GM23248 (cell line): ENCODE data around the gene BAZ2B. TPM values are rescaled to one million over a fixed set of nuclear protein-coding genes. Genes with fewer than 3 reads are reported as not detected.

Experiments
- DNase-seq: peaks from one replicate; pipeline ENCODE4 v3.0.0-alpha.2; 2015
- H2AFZ ChIP-seq: fragments of 200-600 bp; sonication (generic); 2 replicates; pipeline ENCODE4 v1.6.1; 2016; ENCODE audit warnings: antibody characterized with exemption
- H3F3A ChIP-seq: fragments of 200-600 bp; sonication (generic); 2 replicates; pipeline ENCODE4 v1.6.1; 2016; ENCODE audit warnings: mild to moderate bottlenecking, antibody characterized with exemption, mixed run types; ENCODE audit not compliant: insufficient read depth
- H3K27ac ChIP-seq: fragments of 200-600 bp; sonication (generic); 2 replicates; pipeline ENCODE4 v1.5.1; 2016; ENCODE audit warnings: mild to moderate bottlenecking
- H3K27me3 ChIP-seq: fragments of 200-600 bp; sonication (generic); replicated peaks from 2 replicates; pipeline ENCODE4 v1.6.1; 2016; ENCODE audit warnings: mild to moderate bottlenecking; ENCODE audit not compliant: insufficient read depth
- H3K36me3 ChIP-seq: fragments of 200-600 bp; sonication (generic); 2 replicates; pipeline ENCODE4 v1.6.1; 2016; ENCODE audit warnings: low read depth, mild to moderate bottlenecking
- H3K4me1 ChIP-seq: fragments of 200-600 bp; sonication (generic); 2 replicates; pipeline ENCODE4 v1.6.1; 2016; ENCODE audit warnings: mild to moderate bottlenecking; ENCODE audit not compliant: insufficient read depth
- H3K4me2 ChIP-seq: fragments of 200-600 bp; sonication (generic); one replicate; pipeline ENCODE4 v1.6.1; 2016; ENCODE audit warnings: mild to moderate bottlenecking; ENCODE audit not compliant: unreplicated experiment
- H3K4me3 ChIP-seq: fragments of 200-600 bp; sonication (generic); 2 replicates; pipeline ENCODE4 v1.5.1; 2016; ENCODE audit warnings: mild to moderate bottlenecking
- H3K79me2 ChIP-seq: fragments of 200-600 bp; sonication (generic); 2 replicates; pipeline ENCODE4 v1.6.1; 2016; ENCODE audit warnings: mild to moderate bottlenecking; ENCODE audit not compliant: insufficient read depth
- H3K9ac ChIP-seq: fragments of 200-600 bp; sonication (generic); 2 replicates; pipeline ENCODE4 v1.6.1; 2016; ENCODE audit warnings: mild to moderate bottlenecking
- H3K9me2 ChIP-seq: fragments of 200-600 bp; sonication (generic); 2 replicates; pipeline ENCODE4 v1.6.1; 2016; ENCODE audit warnings: mixed run types, mild to moderate bottlenecking, moderate library complexity; ENCODE audit not compliant: insufficient read depth
- H3K9me3 ChIP-seq: fragments of 200-600 bp; sonication (generic); one replicate; pipeline ENCODE4 v1.6.1; 2017; ENCODE audit warnings: low read depth
- H4K20me1 ChIP-seq: fragments of 200-600 bp; sonication (generic); 2 replicates; pipeline ENCODE4 v1.6.0; 2016; ENCODE audit not compliant: insufficient read depth
- EZH2 ChIP-seq: fragments of 200-600 bp; sonication (generic); IDR thresholded peaks from 2 replicates; pipeline ENCODE4 v1.6.1; 2018; ENCODE audit warnings: antibody characterized with exemption, mild to moderate bottlenecking; ENCODE audit not compliant: insufficient read depth, poor library complexity, severe bottlenecking
- EZH2phosphoT487 ChIP-seq: fragments of 200-600 bp; sonication (generic); IDR thresholded peaks from 2 replicates; pipeline ENCODE4 v1.6.1; 2018; ENCODE audit warnings: antibody characterized with exemption, moderate library complexity, mild to moderate bottlenecking, low read depth; ENCODE audit not compliant: insufficient read depth
- WGBS, 2 experiments: methylation state at CpG; one replicate each; pipeline ENCODE4 v1.1.6; 2015 to 2017; ENCODE audit warnings: low lambda C conversion rate in 2 of 2, low coverage in 1 of 2; ENCODE audit errors: missing lambda C conversion rate in 2 of 2; 5-methylcytosine and 5-hydroxymethylcytosine counted together
- in situ Hi-C: fragments of 300-500 bp; cut with MboI; formaldehyde crosslinking; loops from 2 replicates; pipeline ENCODE4 v1.15.0; 2020
- polyA plus RNA-seq: library from polyadenylated mRNA; unstranded; fragments of >200 nt; fragmentation: Nextera tagmentation; extraction: Ambion mirVana; gene quantifications from 2 replicates; pipeline ENCODE4 v1.2.1, GENCODE V29; 2016
- total RNA-seq: library from RNA; depleted of rRNA; stranded (reverse); fragments of >200 nt; shearing (Covaris generic); gene quantifications from 2 replicates; pipeline ENCODE4 v1.2.3, GENCODE V29; 2014

The BAZ2B gene
- total and polyA plus RNA-seq, 2 experiments from 2014 or later = 17.0 to 20.5 TPM

DNA sequence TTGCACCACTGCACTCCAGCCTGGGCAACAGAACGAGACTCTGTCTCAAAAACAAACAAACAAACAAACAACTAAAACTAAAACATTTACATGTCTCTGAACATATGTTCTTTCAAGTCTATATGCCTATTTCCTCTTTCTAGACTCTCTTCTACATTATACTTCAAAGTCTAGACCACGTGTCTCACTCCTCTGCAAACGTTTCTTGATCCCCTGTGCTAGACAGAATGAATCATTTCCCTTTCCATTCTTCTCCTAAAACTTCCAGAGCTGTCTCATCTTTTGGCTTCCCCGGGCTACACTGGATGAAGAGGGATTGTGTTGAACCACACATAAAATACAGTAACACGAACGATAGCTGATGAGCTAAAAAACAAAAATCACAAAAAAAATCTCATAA, 67.1 kb downstream of the BAZ2B start:
- Histone ChIP-seq H3K9me2 (no peaks in the 10 kb centered on the region), H3K36me3 (no peaks in the 10 kb centered on the region), H3K4me3 (no peak overlapping the region), H4K20me1 (no peaks in the 10 kb centered on the region), H3K4me2 (no peak overlapping the region), H3K9me3 (no peaks in the 10 kb centered on the region), H3K9ac (no peak overlapping the region), H3K27me3 (no peaks in the 10 kb centered on the region), H3K27ac (no peak overlapping the region), H2AFZ (no peak overlapping the region), H3K79me2 (no peaks in the 10 kb centered on the region), H3K4me1 (peaks cover 8% of the 10 kb centered on the region; the same call in 1 of the 2 replicates), H3F3A (no peaks in the 10 kb centered on the region)
- in situ Hi-C loops = no loop called here
- TF ChIP-seq EZH2 = no peak
- no peak for TF ChIP-seq EZH2phosphoT487
- peak; percentile 5 for DNase-seq
- 82 to 84% methylated on average over 6 of the region's 6 CpGs for WGBS, 2 experiments

- peaks cover 4% of the 10 kb centered on the region; the same call in 1 of the 2 replicates for H3K4me1 ChIP-seq
- peaks cover 8% of the 10 kb centered on the region for H3K36me3 ChIP-seq
- H3K9ac ChIP-seq = no peak overlapping the region
- in situ Hi-C loops = no loop called here
- TF ChIP-seq EZH2 (no peak), EZH2phosphoT487 (no peak)
- H3K27ac ChIP-seq = no peak overlapping the region
- peaks cover 8% of the 10 kb centered on the region for H3K9me3 ChIP-seq
- H3K4me3 ChIP-seq = no peak overlapping the region
- H4K20me1 ChIP-seq = no peaks in the 10 kb centered on the region
- H2AFZ ChIP-seq = no peak overlapping the region
- no peaks in the 10 kb centered on the region for H3K27me3 ChIP-seq
- H3K79me2 ChIP-seq = no peaks in the 10 kb centered on the region
- no peaks in the 10 kb centered on the region for H3F3A ChIP-seq
- DNase-seq = no peak
- H3K9me2 ChIP-seq = no peaks in the 10 kb centered on the region
- 95 to 98% methylated on average over 3 of the region's 3 CpGs for WGBS, 2 experiments
- no peak overlapping the region for H3K4me2 ChIP-seq
These were observed 69.5 kb downstream of the BAZ2B start for GRCh38 chr2:159546716-159547430.

DNA sequence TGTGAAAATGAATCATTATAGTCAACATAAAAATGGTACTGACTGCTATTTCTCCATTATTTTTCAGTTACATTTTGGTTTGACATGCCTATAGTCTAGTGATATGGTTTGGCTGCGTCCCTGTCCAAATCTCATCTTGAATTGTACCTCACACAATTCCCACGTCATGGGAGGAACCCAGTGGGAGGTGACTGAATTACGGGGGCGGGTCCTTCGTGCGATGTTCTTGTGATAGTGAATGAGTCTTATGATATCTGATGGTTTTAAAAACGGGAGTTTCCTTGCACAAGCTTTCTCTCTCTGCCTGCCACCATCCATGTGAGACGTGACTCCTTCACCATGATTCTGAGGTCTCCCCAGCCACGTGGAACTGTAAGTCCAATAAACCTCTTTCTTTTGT, 70.3 kb downstream of the BAZ2B start:
- no peaks in the 10 kb centered on the region for H3K9me2 ChIP-seq
- no peak for TF ChIP-seq EZH2
- TF ChIP-seq EZH2phosphoT487 = no peak
- H3K4me3 ChIP-seq = no peak overlapping the region
- 0 out of 2 replicates have a peak, but pooled peaks cover 4% of the 10 kb centered on the region for H3K79me2 ChIP-seq
- no peaks in the 10 kb centered on the region for H3K27me3 ChIP-seq
- H3K36me3 ChIP-seq = peaks cover 13% of the 10 kb centered on the region
- H3F3A ChIP-seq = no peaks in the 10 kb centered on the region
- no peak overlapping the region for H3K9ac ChIP-seq
- H2AFZ ChIP-seq = no peak overlapping the region
- H3K4me1 ChIP-seq = no peaks in the 10 kb centered on the region
- H4K20me1 ChIP-seq = no peaks in the 10 kb centered on the region
- no peak overlapping the region for H3K4me2 ChIP-seq
- 73 to 76% methylated on average over 9 of the region's 9 CpGs for WGBS, 2 experiments
- DNase-seq = no peak
- no peak overlapping the region for H3K27ac ChIP-seq
- in situ Hi-C loops = no loop called here
- peaks cover 9% of the 10 kb centered on the region for H3K9me3 ChIP-seq

DNA sequence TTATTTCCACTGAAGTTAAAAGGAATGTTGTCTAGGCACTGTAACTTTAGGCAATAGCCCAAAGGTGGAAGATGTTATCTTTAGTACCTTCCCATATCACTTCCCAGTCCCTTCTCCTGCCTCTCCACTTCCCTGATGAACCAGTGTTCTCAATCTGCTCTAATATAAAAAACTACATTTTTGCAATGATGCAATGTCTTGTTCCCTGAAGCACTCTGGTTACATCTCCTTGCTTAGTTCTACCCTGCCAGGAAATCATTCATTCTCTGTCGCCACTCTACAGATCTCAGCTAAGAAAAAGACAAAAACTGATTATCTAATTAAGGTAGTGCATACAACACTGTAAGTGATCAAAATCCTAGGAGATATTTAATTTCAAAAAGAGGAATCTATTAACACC, 71.3 kb downstream of the BAZ2B start:
- Histone ChIP-seq H3K4me1 (no peaks in the 10 kb centered on the region), H3K9me3 (peaks cover 9% of the 10 kb centered on the region), H3K36me3 (peaks cover 13% of the 10 kb centered on the region), H3K4me2 (no peak overlapping the region), H4K20me1 (no peaks in the 10 kb centered on the region), H3K79me2 (0 out of 2 replicates have a peak, but pooled peaks cover 4% of the 10 kb centered on the region), H3F3A (no peaks in the 10 kb centered on the region), H3K4me3 (no peak overlapping the region), H2AFZ (no peak overlapping the region), H3K9ac (no peak overlapping the region), H3K27ac (no peak overlapping the region), H3K9me2 (no peaks in the 10 kb centered on the region), H3K27me3 (no peaks in the 10 kb centered on the region)
- no peak for DNase-seq
- TF ChIP-seq EZH2phosphoT487 (no peak), EZH2 (no peak)
- in situ Hi-C loops = no loop called here
- 95 to 100% methylated on average over 1 of the region's 1 CpG for WGBS, 2 experiments

- Histone ChIP-seq H4K20me1 (no peaks in the 10 kb centered on the region), H3K79me2 (0 out of 2 replicates have a peak, but pooled peaks cover 4% of the 10 kb centered on the region), H3K36me3 (peaks cover 13% of the 10 kb centered on the region), H3K27ac (no peak overlapping the region), H3K9me2 (no peaks in the 10 kb centered on the region), H3F3A (no peaks in the 10 kb centered on the region), H3K27me3 (no peaks in the 10 kb centered on the region), H3K4me1 (no peaks in the 10 kb centered on the region), H2AFZ (no peak overlapping the region), H3K9me3 (peaks cover 9% of the 10 kb centered on the region), H3K4me2 (no peak overlapping the region), H3K9ac (no peak overlapping the region), H3K4me3 (no peak overlapping the region)
- in situ Hi-C loops = no loop called here
- no peak for DNase-seq
- TF ChIP-seq EZH2phosphoT487 = no peak
These were observed 74.2 kb downstream of the BAZ2B start for GRCh38 chr2:159542101-159542500.
